Hindlimb muscle (tissue), 1 donor: ENCODE results near the gene IRAK1. TPM values are rescaled to one million over a fixed set of nuclear protein-coding genes. Genes with fewer than 3 reads are reported as not detected.
A peak's percentile ranks its signal among the peaks of the same experiment; 100 is the strongest.

Source experiments
- DNase-seq: peaks from one replicate; pipeline ENCODE4 v3.0.0-alpha.2; 2013
- polyA plus RNA-seq: library from polyadenylated mRNA; unstranded; fragments of 120-200 nt; gene quantifications from one replicate; pipeline ENCODE4 v1.2.1, GENCODE V29; 2013; ENCODE audit not compliant: insufficient read length

IRAK1 gene
- 46.3 TPM for polyA plus RNA-seq

- DNase-seq, result peak; percentile 72
Measured at GRCh38 chrX:154019633-154020528, at the start of gene IRAK1. Gene IRAK1 (minus strand): TSS chrX:154019902. CDS start chrX:154019812, 90 bp downstream.

DNA sequence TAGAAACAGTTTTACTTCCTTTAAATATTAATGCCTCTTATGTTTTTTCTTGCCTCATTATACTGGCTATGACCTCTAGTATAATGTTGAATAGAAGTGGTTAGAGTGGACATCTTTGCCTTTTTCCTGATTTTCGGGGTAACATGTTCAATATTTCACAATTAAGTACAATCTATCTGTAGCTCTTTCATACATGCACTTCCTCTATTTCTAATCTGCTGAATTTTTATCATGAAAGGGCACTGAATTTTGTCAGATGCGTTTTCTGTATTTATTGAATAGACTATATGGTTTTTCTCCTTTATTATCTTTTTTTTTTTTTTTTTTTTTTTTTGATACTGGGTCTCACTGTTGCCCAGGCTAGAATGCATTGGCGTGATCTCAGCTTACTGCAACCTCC lies 48.9 kb upstream of the IRAK1 start:
- DNase-seq, result no peak

GRCh38 chrX:154064637-154065435 lies 45.1 kb upstream of the IRAK1 start:
- no peak for DNase-seq

GRCh38 chrX:154063234-154063633 lies 43.5 kb upstream of the IRAK1 start:
- DNase-seq, result no peak

DNA sequence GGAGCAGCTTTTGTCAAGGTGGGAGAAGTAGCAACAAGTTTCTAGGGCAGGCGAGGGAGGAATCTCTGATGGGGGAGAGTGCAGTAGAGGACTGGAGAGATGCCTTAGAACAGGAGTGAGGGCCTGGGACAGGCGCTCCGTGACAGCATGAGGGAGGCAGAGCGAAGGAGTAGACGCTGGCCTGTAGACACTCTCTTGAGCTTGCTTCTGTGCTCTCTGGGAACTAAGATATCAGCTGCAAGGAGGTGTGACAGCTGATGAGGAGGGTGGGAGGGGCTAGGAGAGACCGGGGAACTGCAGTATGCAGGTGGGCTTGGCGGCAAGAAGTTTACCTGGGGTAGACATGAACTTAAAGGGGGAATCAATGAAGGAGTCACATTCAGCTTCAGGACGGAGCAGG lies 42.1 kb upstream of the IRAK1 start:
- DNase-seq, result no peak

GRCh38 chrX:154059729-154060245 lies 40.1 kb upstream of the IRAK1 start:
- DNase-seq, result no peak

GRCh38 chrX:154059231-154059630 lies 39.5 kb upstream of the IRAK1 start:
- no peak for DNase-seq

- no peak for DNase-seq
Measured at GRCh38 chrX:154058214-154058997, 38.7 kb upstream of the IRAK1 start.

GRCh38 chrX:154057791-154058190 lies 38.1 kb upstream of the IRAK1 start:
- no peak for DNase-seq

GRCh38 chrX:154056770-154057241 lies 37.1 kb upstream of the IRAK1 start:
- DNase-seq, result no peak

DNA sequence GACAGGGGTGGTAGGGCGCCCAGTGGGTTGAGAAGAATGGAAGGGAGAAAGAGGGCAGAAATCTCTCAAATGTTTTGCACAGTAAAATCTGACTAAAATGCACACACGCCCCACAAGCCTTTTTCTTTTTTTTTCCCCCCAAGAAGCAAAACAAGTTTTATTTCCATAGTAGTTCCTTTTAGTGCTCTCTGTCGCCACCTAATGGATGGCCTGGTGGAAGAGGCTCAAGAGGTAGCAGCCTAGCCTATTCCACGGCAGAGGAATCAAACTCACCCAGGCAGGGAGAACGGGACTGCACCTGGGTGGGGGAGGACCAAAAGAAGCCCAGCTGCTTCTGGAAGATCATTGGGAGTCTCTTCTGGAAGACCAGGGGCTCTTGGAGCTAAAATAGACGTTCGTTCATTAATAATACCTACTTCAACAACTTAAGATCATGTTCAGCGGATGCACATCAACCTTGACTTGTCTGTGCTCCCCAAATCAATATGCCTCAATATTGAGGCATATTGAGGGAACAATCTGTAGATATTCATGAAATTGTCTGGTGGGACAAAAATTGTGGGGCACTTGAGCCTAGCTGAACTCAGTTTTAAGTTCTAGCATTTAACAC lies 31.6 kb upstream of the IRAK1 start:
- DNase-seq, result peak; percentile 66

DNA sequence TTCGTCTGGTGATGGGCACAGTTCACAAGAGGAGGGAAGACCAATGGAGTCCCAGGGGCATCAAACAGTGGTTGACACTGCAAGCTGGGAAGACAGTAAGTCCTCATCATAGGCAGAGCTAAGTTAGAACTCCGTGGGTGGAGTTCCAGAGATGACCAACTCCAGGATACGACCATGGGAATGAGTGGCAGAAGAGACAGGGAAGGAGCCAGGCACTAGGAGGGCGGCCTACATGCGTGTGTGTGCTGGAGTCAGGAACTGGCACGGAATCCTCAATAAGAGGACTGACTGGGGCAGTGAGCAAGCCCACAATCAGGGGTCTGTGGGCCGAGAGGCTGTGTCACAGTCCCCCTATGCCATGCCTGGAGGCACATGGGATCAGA lies 30.4 kb upstream of the IRAK1 start:
- DNase-seq, result no peak

GRCh38 chrX:154049209-154050112 lies 29.8 kb upstream of the IRAK1 start:
- no peak for DNase-seq

DNA sequence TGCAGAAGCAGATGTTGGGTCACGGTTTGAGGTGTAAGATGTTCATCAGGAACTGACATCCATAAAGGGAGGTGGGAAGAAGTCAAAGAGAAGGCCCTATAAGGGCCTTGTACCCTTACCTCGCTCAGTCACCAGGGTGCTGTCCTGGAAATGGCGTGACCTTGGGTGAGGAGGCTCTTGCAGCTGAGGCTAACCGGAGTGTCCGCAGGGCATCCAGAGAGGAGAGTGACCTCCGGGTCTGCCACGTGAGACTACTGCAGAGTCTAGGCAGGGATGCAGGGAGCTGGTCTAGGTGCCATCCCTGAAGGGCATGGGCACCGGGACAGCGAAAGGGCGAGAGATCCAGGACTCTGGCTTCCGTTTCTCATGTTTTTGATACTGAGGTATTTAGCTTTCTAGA lies 28.7 kb upstream of the IRAK1 start:
- DNase-seq, result no peak

GRCh38 chrX:154046940-154047610 lies 27.4 kb upstream of the IRAK1 start:
- DNase-seq, result no peak

- DNase-seq, result peak; percentile 38
Measured at GRCh38 chrX:154046031-154046781, 26.5 kb upstream of the IRAK1 start.

- DNase-seq, result no peak
Measured at GRCh38 chrX:154044091-154044490, 24.4 kb upstream of the IRAK1 start.

DNA sequence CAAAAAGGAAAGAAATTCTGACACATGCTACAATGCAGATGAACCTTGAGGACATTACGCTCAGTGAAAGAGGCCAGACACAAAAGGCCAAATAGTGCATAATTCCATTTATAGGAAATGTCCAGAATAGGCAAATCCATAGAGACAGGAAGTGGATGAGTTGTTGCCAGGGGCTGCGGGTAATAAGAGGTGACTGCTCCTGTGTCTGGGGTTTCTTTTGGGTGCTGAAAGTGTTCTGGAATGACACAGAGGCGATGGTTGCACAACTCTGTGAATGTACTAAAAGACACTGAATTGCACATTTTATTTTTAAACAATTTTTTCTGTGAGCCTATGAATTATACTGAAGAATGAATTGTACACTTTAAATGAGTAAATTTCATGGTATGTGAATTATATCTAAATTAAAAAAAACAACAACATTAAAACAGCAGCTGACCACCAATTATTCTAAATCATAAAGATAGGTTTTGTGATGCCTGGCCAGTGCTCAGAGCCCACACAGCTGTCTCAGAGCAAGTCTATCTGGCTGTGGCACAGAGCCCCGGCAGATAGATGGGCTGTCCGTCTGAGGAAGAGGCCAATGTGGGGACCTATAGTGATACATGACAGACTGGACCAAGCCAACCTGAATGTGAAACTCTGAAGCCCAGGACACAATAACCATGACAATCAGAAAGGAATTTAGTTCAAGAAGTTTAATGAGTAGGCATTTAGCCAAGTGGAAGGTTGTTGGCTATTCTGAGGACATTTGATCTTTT lies 23.5 kb upstream of the IRAK1 start:
- DNase-seq, result no peak

DNA sequence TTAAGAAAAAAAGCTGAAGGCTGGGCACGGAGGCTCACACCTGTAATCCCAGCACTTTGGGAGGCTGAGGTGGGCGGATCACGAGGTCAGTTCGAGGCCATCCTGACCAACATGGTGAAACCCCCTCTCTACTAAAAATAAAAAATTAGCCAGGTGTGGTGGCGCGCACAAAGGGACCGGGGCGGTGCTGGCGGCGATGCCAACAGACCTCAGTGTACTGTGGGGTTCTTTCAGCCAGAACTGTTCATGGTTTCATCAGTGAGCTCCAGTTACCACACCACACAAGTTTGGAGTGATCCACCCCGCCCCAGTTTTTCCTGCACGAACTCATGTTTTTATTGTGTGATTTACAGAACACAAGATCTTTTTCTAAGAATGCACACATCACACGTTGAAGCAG lies 21.2 kb upstream of the IRAK1 start:
- no peak for DNase-seq
